IPS-18c (cell line): Measurements from ENCODE around the gene R3HDM4.
"Not testable (repeated sequence)": the region's sequence is repeated elsewhere in the genome, so short reads cannot be mapped to it uniquely, and the experiment has no call there.

Experiments
- H3K4me3 ChIP-seq: 2 replicates; pipeline ENCODE4 v1.7.0; 2013; ENCODE audit warnings: low read depth, mild to moderate bottlenecking, low read length, moderate library complexity; ENCODE audit not compliant: insufficient read depth
- H3K9me3 ChIP-seq: one replicate; pipeline ENCODE4 v1.6.1; 2013; ENCODE audit warnings: mild to moderate bottlenecking, low read length, moderate library complexity; ENCODE audit not compliant: control insufficient read depth, insufficient read depth

R3HDM4 gene

DNA sequence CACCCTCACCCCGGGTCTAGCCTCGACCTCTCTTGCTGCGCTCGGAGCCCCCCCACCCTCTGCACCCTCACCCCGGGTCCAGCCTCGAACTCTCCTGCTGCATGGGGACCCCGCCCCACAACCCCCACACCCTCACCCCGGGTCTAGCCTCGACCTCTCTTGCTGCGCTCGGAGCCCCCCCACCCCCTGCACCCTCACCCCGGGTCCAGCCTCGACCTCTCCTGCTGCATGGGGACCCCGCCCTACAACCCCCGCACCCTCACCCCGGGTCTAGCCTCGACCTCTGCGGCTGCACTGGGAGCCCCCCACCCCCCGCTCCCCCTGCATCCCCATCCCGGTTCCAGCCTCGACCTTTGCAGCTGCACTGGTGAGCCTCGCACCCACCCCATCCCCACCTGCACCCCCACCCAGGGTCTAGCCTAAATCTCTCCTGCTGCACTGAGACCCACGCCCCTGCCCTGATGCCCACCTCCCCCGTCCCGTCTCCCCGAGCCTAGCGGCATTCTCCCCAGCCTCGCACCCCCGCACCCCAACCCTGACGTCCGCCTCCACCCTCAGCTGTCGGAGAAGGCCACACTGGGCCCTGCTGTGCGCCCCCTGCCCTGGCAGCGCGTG lies 51.8 kb downstream of the R3HDM4 start:
- no peak overlapping the region; the same call in 1 of the 2 replicates for H3K4me3 ChIP-seq
- no peaks in the 10 kb centered on the region for H3K9me3 ChIP-seq

DNA sequence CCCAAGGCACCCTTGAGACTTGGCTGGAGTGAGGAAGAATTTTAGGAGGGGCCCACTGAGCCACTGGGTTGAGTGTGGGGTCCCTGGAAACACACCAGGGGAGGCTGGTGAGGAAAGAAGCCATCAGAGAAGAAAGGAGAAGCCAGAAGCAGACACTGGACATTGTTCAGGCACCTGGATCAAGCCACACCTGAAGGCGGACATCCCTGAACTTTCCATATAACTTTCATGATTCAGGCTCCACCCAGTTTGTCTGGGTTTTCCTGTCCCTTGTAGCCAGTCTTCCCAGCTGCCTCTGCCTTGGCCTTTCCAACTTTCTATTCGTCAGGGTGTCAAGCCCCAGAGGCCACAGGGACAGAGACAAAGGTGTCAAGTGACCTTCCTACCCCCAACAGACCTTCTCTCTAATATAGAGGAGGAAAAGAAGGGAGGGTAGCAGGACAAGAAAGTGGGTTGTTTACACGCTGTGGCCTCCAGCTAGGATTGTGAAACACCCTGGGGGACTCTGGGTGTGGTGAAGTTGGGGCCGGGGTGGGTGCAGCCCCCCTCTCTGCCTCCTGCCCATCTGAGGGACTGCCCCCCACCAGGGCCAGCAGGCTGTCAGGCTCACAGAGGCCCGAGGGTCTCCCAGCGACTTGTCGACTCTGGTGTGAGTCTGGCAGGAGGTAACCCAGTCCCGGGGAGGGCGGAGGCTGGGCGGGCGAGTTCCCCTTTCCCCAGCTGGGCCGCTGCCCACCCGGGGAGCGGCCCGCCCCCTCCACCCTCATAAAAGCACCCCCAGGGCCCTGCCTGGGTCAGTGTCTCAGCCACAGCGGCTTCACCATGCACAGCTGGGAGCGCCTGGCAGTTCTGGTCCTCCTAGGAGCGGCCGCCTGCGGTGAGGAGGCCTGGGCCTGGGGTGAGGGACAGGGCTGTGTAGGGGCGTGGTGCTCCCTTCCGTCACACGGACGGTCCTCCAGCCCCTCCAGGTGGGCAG lies 53.9 kb downstream of the R3HDM4 start, which contains the start of gene CFD:
Gene CFD, plus strand, starts transcription at position 797 of the 976 bp plus-strand sequence. Its CDS starts 26 bp downstream, at position 823.
- peak within 1 kb of the TSS; percentile 51; the same call in 1 of the 2 replicates for H3K4me3 ChIP-seq

DNA sequence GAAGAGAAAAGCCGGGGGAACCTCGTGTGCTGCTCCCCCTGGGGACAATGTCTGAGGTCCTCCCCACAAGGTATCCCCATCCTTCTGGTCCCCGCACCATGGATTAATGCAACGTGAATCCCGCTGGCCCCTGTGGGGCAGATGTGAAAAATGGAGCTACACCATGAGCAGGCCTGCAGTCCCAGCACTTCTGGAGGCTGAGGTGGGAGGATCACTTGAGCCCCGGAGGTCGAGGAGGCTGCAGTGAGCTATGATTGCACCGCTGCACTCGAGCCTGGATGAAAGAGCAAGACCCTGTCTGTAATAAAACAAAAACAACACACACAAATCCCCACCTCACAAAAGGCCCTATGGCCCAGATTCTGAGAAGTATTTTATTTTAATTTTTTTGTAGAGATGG lies 54.7 kb downstream of the R3HDM4 start:
- H3K4me3 ChIP-seq, result no peak overlapping the region
- no peaks in the 10 kb centered on the region for H3K9me3 ChIP-seq

More for the DNA sequence above, 53.9 kb downstream of the R3HDM4 start, which contains the start of gene CFD:
- no peaks in the 10 kb centered on the region for H3K9me3 ChIP-seq

DNA sequence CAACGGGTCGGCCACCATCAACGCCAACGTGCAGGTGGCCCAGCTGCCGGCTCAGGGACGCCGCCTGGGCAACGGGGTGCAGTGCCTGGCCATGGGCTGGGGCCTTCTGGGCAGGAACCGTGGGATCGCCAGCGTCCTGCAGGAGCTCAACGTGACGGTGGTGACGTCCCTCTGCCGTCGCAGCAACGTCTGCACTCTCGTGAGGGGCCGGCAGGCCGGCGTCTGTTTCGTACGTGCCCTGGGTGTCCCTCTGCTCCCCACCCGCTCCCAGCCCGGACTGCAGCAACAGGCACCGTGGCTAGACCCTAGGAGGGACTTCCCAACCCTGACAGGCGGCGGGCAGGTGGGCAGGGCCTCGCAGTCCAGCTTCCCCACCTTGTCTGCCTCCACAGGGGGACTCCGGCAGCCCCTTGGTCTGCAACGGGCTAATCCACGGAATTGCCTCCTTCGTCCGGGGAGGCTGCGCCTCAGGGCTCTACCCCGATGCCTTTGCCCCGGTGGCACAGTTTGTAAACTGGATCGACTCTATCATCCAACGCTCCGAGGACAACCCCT lies 57.4 kb downstream of the R3HDM4 start:
- H3K4me3 ChIP-seq, result no peak overlapping the region

DNA sequence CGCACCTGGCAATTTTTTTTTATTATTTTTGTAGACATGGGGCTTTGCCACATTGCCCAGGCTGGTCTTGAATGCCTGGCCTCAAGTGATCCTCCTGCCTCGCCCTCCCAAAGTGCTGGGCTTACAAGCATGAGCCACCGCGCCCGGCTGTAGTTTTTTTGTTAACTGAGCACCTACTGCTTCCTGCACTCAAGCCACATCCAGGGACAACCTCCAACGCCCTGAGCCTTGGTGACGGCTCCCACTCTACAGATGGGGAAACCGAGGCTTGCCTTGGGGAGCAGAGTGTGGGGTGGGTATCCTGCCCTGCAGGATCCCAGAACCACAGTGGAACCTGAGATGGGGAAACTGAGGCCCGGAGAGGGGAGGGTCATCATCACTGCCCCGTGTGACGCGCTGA lies 57.9 kb downstream of the R3HDM4 start:
- Histone ChIP-seq H3K9me3 (no peaks in the 10 kb centered on the region), H3K4me3 (no peak overlapping the region)

More for the DNA sequence above, 57.4 kb downstream of the R3HDM4 start:
- H3K9me3 ChIP-seq, result no peaks in the 10 kb centered on the region

DNA sequence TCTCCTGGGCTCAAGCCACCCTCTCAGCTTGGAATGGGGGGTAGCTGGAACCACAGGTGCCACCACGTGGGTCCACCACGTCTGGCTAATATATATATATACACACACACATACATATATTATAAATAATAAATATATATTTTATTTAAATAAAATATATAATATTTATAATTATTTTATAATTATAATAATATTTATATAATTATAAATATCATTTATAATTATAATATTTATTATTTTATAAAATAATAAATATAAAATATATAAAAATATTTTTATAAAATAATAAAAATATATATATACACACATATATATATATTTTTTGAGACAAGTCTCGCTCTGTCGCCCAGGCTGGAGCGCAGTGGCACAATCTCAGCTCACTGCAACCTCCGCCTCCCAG lies 58.5 kb downstream of the R3HDM4 start:
- no peaks in the 10 kb centered on the region for H3K9me3 ChIP-seq
- H3K4me3 ChIP-seq, result no peak overlapping the region

DNA sequence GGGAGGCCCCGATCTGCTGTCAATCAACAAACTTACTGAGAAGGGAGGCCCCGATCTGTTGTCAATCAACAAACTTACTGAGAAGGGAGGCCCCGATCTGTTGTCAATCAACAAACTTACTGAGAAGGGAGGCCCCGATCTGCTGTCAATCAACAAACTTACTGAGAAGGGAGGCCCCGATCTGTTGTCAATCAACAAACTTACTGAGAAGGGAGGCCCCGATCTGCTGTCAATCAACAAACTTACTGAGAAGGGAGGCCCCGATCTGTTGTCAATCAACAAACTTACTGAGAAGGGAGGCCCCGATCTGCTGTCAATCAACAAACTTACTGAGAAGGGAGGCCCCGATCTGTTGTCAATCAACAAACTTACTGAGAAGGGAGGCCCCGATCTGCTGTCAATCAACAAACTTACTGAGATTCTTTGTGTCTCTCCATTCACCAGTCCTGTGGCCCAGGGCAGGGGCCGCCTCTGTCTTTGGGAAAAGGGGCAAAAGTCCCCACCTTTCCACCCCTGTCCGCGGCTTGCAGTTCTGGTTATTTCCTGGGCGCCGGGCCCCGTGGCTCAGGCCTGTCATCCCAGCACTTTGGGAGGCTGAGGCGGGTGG lies 59.3 kb downstream of the R3HDM4 start:
- not testable (repeated sequence) for H3K9me3 ChIP-seq, H3K4me3 ChIP-seq

DNA sequence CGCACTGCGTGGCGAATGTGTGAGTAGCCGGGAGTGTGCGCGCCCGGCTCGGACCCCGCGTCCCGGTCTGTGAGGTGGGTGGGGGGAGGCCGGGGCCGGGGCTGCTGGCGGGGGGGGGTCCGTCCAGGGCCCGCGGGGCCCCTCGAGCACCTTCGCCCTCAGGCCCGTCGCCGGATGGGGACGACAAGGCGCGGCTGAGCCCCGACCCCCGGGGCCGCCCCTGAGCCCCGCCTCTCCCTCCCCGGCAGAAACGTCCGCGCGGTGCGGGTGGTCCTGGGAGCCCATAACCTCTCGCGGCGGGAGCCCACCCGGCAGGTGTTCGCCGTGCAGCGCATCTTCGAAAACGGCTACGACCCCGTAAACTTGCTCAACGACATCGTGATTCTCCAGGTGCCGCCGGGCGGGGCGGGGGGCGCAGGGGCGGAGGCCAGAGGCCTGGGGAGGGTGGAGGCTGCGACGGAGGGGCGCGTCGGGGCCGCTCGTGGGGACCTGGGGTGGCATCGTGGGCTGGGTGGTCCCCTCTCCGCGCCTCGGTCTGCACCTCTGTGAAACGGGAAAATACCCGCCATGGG lies 59.9 kb downstream of the R3HDM4 start:
- H3K9me3 ChIP-seq, result no peaks in the 10 kb centered on the region
- H3K4me3 ChIP-seq, result no peak overlapping the region

DNA sequence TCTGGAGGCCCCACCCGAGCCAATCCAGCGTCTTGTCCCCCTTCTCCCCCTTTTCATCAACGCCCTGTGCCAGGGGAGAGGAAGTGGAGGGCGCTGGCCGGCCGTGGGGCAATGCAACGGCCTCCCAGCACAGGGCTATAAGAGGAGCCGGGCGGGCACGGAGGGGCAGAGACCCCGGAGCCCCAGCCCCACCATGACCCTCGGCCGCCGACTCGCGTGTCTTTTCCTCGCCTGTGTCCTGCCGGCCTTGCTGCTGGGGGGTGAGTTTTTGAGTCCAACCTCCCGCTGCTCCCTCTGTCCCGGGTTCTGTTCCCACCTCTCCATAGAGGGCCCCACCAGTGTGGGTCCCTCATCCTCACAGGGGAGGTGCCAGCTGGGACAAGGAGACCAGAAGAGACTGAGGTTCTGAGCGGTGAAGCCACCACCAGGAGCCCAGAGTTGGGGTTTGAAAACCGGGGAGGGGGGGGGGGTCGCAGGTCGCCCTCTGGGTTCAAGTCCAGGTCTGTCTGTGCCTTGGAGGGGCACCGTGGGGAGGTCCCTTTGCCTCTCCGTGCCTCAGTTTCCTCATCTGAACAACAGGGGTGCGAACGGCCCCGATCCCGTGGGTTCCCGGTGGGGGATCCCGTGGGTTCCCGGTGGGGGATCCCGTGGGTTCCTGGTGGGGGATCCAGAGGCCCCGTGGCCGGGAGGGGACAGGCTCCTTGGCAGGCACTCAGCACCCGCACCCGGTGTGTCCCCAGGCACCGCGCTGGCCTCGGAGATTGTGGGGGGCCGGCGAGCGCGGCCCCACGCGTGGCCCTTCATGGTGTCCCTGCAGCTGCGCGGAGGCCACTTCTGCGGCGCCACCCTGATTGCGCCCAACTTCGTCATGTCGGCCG lies 60.6 kb downstream of the R3HDM4 start, which contains the start of gene ELANE:
Gene ELANE, plus strand, starts transcription at position 168 of the 878 bp plus-strand sequence. Its CDS starts 26 bp downstream, at position 194.
- Histone ChIP-seq H3K9me3 (no peaks in the 10 kb centered on the region), H3K4me3 (no peak within 1 kb of the TSS)

DNA sequence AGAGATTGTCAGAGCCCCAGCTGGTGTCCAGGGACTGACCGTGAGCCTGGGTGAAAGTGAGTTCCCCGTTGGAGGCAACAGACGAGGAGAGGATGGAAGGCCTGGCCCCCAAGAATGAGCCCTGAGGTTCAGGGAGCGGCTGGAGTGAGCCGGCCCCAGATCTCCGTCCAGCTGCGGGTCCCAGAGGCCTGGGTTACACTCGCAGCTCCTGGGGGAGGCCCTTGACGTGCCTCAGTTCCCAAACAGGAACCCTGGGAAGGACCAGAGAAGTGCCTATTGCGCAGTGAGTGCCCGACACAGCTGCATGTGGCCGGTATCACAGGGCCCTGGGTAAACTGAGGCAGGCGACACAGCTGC lies 62.1 kb downstream of the R3HDM4 start:
- Histone ChIP-seq H3K4me3 (no peak overlapping the region), H3K9me3 (no peaks in the 10 kb centered on the region)

DNA sequence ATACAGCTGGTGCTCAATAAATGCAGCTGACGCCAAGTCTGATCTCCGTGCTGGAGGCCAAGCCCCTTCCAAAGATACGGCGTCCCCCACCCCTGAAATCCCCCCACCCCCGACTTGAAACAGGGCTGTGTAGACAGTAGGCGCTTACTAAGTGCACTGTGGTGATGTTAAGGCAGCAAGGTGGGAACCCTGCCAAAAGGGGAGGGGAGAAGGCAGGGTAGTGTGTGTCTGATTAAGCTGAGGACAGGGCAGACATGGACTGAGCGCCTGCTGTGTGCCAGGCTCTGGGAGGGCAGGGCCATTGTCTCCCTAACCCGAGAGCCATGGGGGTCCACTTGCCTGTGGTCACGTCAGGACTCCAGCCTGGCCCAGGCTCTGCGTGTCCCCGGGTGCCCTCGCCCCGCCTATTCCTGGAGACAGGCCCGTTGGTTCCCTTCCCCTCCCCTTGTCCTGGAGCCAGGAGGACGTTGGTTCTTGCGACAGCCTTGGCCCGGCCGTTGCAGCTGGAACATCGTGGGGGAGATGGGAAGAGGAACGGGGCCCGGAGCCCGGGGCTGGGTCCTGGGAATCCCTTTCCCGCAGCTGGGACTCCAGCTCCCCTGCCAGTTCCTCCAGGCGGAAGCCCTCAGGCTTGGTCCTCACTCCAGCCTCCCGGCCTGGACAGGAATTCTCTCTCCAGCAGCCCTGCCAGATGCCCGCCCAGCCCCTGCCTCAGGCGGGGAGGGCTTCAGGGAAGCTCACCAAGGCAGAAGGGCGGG lies 62.6 kb downstream of the R3HDM4 start:
- Histone ChIP-seq H3K9me3 (no peaks in the 10 kb centered on the region), H3K4me3 (no peak overlapping the region)

DNA sequence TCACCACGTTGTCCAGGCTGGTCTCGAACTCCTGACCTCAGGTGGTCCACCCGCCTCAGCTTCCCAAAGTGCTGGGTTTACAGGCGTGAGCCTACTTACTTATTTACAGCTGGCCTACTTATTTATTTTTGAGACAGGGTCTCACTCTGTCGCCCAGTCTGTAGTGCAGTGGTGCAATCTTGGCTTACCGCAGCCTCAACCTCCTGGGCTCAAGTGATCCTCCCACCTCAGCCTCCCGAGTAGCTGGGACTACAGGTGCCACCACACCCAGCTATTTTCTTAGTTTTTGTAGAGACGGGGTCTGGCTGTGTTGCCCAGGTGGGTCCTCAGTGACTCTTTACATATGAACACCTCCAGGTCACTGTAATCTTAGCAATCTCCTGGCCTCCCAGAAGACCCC lies 63.8 kb downstream of the R3HDM4 start:
- not testable (repeated sequence) for H3K4me3 ChIP-seq, H3K9me3 ChIP-seq

DNA sequence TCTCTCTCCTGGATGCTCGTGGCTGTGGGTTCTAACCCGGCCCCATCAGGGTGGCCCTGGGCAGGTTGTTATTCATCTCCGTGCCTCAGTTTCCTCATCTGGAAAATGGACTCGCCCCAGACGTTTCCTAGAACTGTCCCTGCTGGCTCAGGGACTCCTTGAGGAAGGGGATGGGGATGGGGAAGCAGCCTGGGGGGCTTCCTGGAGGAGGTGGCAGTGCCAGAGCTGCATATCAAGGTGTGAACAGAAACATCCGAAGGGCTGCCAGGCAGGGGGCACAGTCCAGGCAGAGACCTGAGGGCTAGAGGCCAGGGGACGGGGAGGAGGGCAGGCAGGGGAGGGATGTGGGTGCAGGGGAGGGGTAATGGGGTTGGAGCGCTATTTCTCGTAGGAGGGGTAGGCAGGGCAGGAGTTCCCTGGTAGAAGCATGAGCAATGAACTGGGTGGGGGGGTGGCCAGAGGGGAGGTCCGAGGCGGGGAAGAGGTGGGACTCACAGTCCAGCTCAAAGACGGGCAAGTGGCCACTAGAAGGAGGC lies 64.6 kb downstream of the R3HDM4 start:
- Histone ChIP-seq H3K9me3 (no peaks in the 10 kb centered on the region), H3K4me3 (no peak overlapping the region)
